HTERT RPE-1 (cell line): ENCODE results near the gene SEMA3G.

ENCODE experiments used
- in situ Hi-C: fragments of 300-500 bp; cut with MboI; formaldehyde crosslinking; loops from 4 replicates; pipeline ENCODE4 v1.14.3; 2020; ENCODE audit warnings: low sequenced_read_pairs

Gene SEMA3G

GRCh38 chr3:52444860-52445793 lies at the start of gene SEMA3G:
Gene SEMA3G, minus strand, starts transcription at chr3:52445103. Its CDS starts 76 bp downstream, at chr3:52445027.
- in situ Hi-C loops: no loop called here

GRCh38 chr3:52494445-52494844 lies 49.5 kb upstream of the SEMA3G start:
- in situ Hi-C loops: no loop called here

- in situ Hi-C loops: no loop called here
Measured at GRCh38 chr3:52493232-52494017, 48.5 kb upstream of the SEMA3G start.

GRCh38 chr3:52492059-52492458 lies 47.2 kb upstream of the SEMA3G start:
- in situ Hi-C loops: no loop called here

GRCh38 chr3:52490939-52491526 lies 46.1 kb upstream of the SEMA3G start:
- in situ Hi-C loops: no loop called here

- in situ Hi-C loops: no loop called here
Measured at GRCh38 chr3:52490035-52490938, 45.4 kb upstream of the SEMA3G start.

- in situ Hi-C loops: no loop called here
Measured at GRCh38 chr3:52489453-52489852, 44.5 kb upstream of the SEMA3G start.

GRCh38 chr3:52488746-52489145 lies 43.8 kb upstream of the SEMA3G start:
- in situ Hi-C loops: no loop called here

GRCh38 chr3:52487788-52488691 lies 43.1 kb upstream of the SEMA3G start:
- in situ Hi-C loops: no loop called here

GRCh38 chr3:52487050-52487787 lies 42.3 kb upstream of the SEMA3G start:
- in situ Hi-C loops: no loop called here

- in situ Hi-C loops: no loop called here
Measured at GRCh38 chr3:52484680-52485461, 40.0 kb upstream of the SEMA3G start.

GRCh38 chr3:52483577-52484381 lies 38.9 kb upstream of the SEMA3G start:
- in situ Hi-C loops: no loop called here

GRCh38 chr3:52483081-52483480 lies 38.2 kb upstream of the SEMA3G start:
- in situ Hi-C loops: no loop called here

GRCh38 chr3:52481819-52482521 lies 37.1 kb upstream of the SEMA3G start:
- in situ Hi-C loops: no loop called here

GRCh38 chr3:52480768-52481715 lies 36.1 kb upstream of the SEMA3G start:
- in situ Hi-C loops: no loop called here
